GM18867 (cell line): ENCODE measurements around the gene SIN3A.
"Not testable (repeated sequence)": the region's sequence is repeated elsewhere in the genome, so short reads cannot be mapped to it uniquely, and the experiment has no call there.

Experiments used
- ATAC-seq: cut with Tn5 transposase; IDR thresholded peaks from one replicate; pipeline ENCODE4 v1.9.1; 2021; ENCODE audit warnings: mild to moderate bottlenecking, moderate library complexity; ENCODE audit not compliant: unreplicated experiment

Gene SIN3A

DNA sequence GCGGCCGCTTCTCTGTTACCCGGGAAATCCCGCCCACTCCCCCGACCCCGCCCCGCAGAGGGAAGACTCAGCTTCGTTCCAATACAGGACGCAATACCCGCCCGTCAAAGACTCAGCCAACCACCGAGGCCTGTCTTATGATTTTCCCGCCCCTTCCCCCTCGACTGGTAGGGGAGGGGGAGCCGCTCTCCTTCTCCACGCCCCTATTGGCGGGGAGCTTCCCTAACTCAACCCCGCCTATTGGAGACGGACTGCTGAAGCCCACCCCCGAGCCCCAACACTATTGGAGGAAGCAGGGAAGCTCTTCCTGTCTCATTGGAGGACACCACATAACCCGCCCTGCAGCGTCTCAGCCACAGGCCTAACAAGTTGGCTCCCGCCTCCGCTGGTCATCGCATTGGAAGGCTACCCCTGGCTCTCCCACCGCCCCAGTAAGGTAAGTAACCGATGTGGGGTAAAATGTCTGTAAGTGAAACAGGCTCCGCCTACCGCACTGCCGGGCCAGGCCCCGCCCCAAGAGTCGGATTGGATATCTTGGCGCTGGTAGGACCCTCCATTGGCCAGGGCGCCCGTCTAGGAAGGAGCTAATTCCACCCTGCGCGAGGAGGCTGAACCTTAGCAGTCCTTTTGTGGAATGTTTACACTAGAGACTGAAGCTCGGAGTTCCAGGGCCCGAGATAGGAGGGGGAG is at the start of gene SIN3A:
SIN3A (minus strand) TSS at position 17 of the 690 bp plus-strand sequence. CDS start 21,315 bp downstream, outside the sequence.
- ATAC-seq = peak; percentile 38

DNA sequence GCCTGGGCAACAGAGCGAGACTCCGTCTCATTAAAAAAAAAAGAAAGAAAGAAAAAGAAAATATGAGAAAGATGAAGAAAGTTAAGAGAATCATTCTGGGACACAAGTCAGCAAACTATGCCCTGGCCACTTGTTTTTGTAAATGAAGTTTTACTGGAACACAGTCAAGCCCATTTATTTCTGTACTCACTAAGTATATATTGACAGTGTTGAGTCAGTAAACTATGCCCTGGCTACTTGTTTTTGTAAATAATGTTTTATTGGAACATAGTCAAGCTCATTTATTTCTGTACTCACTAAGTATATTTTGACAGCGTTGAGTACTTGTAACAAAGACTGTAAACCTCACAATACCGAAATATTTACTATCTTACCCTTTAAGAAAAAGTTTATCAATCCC is 42.2 kb upstream of the SIN3A start:
- ATAC-seq = no peak

DNA sequence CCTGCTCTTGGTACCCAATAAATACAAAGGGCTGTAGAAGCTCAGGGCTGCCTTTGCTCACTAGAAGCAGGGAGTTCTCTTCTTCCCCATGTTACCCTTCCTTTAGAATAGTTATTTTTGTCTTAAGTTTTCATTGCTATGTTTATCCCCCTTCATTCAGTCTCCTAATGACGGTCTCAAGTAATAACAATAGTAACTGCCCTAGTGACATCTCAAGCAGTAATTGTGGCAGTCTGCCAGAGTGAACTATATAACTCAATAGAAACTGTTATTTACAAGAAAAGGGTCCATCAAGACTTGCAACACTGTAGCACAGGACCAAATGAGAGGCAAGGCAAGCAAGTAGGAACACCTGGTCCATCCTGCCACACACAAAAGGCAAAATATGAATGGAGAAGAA is 32.5 kb upstream of the SIN3A start:
- no peak for ATAC-seq

DNA sequence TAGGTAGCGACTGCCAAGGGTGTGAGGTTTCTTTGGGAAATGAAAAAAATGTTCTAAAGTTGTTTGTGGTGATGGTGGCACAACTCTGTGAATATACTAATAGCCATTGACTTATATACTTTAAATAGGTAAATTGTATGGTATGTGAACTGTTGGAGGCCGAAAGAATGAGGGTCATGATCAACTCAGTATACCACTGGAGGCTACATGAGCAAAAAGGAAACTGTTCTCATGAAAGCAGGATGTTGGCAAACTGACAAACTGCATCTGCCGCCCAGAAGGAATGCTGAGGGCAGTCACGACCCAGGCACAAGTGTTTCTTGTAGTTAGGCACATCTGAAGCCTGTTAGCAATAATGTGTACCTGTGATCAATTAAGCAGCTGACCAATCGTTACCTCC is 32.1 kb upstream of the SIN3A start:
- ATAC-seq = not testable (repeated sequence)

DNA sequence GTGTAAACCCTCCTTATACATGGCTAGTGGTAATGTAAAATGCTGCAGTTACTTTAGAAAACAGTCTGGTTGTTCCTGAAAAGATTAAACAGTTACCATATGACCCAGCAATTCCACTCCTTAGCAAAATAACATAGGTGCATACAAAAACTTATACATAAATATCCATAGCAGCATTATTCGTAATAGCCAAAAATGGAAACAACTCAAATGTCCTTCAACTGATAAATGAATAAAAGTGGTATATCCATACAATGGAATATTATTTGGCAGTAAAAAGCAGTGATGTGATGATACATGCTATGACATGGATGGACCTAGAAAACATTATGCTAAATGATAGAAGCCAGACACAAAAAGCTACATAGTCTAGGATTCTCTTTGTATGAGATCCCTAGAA is 31.6 kb upstream of the SIN3A start:
- ATAC-seq = no peak

DNA sequence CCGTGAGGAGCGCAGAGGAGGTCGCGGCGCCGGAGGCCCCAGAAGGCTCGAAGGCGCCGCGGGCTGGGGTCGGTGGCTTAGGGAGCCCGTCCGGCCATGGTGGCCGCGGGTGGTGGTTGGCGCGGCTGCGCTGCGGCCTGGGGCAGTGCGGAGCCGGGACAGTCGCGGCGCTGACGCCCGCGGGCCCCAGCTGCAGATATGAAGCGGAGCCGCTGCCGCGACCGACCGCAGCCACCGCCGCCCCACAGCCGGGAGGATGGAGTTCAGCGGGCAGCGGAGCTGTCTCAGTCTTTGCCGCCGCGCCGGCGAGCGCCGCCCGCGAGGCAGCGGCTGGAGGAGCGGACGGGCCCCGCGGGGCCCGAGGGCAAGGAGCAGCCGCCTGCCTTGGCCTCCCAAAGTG is 29.0 kb upstream of the SIN3A start:
- not testable (repeated sequence) for ATAC-seq

DNA sequence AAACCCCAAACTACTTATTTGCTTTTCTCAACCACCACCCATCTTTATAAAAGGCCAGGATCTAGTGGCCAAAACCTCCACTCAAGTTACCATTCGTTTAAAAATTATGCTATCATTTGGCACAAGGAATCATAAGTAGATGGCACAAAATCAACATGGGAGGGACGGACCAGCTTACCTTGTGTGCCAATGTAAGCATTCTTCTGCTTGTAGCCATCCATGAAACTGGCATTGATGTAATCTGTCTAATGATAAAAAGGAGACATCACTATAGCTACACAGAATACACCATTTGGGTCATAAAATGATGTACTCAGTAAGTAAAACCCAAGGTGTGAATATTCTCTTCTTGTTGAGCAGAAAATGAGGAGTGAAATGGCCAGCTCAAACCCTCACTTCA is 28.2 kb upstream of the SIN3A start:
- ATAC-seq = no peak

DNA sequence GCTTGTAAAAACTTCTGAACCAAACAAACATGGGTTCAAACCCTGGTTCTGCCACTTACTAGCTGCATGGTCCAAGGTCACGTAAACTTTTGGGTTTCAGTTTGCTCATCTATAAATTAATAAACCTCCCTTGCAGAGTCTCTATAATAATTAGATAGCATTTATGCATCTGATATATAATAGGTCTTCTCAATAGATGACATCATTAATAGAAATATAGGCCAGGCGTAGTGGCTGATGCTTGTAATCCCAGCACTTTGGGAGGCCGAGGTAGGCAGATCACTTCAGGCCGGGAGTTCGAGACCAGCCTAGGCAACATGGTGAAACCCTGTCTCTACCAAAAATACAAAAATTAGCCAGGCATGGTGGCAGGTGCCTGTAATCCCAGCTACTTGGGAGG is 25.6 kb upstream of the SIN3A start:
- not testable (repeated sequence) for ATAC-seq

DNA sequence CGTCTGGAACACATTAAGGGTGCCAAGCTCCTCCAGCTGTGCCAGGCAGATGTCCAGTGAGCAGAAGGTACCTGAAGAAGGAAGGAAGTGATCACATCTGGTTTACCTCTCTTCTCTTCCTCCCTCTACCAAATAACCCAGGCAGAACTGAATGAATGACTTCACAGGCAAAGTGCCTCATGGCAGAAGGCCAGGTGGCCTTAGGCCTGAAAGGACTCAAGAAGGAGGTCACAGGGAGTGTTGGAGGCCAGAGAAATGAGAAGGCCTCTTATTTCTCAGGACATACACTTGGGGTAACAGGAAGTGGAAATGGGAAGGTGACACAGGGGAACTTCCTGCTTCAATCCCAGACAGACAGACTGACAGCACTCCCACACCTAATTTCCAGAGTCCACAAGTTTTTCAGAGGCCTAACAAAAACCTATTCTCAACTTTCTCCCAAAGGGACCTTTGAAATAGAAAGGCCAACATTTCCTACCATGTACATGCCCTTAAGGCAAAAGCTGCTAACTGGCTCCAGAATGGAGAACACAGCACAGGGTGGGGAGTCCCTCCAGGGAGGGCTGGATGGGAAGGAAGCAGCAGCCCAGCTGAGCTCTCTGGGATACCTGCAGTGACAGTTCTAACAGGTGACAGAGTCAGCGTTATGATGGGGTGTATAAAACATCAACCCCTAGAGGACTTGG is 17.6 kb upstream of the SIN3A start:
- ATAC-seq = no peak

DNA sequence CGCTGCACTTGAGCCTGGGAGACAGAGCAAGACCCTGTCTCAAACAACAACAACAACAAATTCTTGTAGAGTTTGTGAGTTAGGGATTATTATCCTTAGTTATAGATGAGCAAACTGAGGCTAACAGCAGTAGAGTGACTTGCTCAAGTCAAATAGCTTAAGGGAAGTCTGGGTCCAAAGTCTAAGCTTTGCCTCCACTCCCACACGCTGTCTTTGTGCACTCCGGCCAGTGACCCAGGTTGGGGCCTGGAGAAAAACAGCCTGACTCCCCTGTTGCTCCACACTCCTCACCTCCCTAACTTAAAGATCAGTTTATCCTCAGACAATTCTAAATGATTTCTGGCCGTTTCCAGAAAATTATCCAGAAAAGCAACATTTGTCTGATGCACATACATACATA is 9.2 kb upstream of the SIN3A start:
- no peak for ATAC-seq

DNA sequence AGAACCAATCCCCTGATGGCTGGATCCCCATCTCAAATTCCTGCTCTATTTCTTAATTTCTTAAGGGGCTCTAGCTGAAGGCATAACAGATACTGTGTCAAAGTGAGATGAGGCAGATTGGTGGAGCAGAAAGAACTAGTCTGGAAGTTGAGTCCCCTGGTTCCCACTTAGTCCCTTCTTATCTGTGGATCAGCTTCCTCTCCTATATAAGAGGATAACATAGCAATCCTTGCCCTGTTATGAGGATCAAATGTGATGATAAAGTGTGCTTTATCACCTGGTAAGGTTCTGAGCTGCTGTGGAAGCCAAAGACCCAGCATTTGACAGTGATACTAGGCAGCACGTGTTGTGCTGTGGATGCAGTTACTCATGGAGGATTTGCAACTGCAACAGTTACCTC is 8.1 kb upstream of the SIN3A start:
- no peak for ATAC-seq

DNA sequence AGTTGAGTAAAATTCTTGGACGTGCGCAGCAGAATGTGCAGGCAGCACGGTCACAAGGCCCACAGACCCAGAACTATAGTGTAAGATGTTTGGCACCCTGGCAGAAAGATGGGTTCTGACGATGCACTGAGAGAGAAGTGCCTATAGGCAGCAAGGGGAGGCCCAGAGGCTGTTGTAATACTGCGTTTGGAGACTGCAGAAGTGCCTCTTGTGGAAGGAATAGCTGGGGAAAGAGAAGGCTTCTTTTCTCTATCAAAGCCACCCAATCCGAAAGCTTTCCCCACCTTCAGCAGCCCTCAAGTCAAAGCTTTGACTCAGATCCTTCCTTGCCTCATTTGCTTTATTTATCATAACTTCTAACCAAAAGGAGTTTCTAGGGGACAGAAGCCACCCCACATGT is 5.2 kb upstream of the SIN3A start:
- no peak for ATAC-seq

DNA sequence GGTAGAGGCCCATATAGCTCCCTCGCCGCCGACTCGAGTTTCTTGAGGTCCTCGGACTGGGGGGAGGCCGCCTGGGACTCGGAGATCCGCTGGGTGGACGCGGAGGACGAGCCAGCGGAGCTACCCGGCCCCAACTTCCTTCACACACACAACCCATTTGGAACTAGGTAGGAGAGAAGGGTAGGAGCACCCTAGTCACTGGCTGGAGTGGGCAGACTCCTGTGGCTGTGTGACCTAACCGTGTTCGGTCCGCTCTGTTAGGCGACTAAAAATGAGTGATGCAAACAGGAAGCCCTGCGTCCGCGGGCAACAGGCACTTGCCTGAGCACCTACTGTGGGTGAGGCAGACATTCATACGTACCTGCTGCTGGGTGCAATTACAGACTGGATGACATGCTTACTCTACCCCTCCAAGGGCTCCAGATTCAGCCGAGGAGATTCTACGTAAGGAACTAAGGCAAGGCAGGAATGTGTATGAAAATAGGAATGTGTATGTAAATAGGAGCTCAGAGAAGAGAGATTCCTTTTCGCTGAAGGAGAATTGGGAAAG is 4.6 kb upstream of the SIN3A start:
- no peak for ATAC-seq

DNA sequence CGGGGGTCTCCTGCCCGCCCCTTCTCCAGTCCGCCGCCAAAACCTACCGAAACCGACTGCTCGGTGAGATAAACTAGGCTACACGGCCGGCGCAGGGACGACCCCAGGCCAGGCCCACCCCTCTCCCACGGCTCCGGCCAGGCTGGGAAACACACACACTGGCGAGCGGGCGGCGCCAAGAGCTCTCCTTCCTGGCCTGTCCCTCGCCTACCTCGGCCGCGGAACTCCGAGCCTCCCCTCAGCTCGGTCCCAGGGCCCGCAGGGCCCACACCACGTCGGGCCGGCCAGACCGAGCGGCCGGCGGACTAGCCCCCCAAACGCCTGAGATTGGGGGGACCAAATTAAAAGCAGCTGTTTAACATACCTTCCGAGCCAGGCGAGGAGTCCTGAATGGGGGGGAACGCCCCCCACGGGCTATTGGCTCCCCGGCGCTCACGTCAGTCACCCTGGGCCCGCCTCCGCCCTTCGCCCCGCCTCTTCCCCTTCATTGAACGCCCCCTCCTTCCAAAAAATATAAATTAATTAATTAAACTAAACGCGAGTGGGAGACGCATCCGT is 4.0 kb upstream of the SIN3A start:
- ATAC-seq = no peak

DNA sequence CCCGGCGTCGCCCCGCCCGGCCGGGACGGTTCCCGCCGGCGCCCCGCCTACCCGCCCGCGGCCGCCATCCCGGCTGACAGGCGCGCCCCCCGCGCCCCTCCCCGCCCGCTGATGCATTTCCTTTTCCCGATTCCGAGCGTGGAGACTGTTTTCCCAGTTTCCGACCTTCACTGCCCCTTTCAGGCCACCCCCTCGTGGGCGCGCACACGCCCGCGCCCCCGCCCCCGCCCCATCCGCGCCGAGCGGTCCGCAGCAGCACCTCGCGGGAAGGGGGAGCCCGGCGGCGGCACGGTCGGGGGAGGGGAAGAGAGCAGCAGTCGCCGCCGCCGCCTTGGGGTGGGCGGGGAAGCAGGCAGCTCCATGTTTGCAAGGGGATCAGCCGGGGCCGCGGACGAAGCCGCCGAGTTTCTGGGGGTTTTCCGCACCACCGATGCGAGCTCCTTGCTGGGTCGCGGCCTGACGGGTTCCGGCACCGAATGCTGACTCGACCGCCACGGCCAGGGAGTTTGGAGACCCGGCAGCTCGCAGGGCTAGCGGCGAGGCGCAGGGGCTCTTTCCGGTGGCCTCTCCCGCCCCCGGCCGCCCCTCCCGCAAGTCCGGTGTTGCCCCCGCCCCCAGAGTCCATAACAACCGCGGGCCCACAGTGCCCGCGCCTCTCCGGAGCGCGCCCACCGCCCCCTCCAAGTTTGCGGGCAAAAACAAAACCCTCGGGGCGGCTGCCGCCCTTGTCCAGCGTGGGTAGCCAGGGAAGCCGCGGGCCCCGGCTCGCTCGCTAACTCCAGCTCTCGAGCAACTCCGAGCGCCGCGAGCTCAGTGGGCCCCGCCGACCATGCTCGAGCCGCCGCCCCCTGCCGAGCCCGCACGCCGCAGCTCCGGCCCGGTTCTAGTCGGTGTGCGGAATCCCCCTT is 3.2 kb upstream of the SIN3A start:
- ATAC-seq = no peak

DNA sequence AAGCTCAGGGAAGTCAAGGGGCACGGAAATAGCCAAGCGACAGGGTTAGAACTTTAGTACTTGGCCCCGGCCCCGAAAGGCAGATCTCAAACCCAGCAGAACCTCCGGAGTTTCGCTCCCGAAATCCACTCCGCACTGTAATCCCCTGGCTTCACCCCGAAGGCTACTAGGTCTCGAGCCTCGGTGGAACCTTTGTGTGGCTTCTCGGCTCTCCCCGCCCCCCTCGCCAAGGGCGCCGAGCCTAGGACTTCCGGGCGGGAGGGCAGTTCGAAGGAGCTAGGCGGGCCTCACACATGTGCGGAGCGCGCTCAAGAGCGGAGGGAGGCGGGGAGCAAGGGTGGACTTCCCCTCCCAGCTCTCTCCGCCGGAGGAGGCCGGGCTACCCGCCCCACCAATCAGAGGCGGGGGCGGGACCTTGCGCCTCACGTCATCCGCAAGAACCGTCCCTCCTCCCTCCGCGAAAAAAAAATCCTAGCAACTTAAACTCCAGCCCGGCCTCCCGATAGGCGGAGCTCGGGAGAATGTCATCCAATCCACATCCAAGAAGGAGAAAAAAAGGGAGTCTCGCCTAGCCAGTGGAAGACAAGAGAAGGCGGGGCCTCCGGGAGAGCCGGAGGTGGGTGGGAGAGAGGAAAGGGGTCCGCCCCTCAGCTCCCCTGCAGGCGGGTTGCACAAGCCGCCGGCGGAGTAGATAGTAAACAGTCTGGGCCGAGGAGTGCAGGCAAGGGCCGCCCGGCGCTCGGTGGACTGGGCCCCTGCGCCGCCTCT is 2.4 kb upstream of the SIN3A start:
- peak; percentile 34 for ATAC-seq

DNA sequence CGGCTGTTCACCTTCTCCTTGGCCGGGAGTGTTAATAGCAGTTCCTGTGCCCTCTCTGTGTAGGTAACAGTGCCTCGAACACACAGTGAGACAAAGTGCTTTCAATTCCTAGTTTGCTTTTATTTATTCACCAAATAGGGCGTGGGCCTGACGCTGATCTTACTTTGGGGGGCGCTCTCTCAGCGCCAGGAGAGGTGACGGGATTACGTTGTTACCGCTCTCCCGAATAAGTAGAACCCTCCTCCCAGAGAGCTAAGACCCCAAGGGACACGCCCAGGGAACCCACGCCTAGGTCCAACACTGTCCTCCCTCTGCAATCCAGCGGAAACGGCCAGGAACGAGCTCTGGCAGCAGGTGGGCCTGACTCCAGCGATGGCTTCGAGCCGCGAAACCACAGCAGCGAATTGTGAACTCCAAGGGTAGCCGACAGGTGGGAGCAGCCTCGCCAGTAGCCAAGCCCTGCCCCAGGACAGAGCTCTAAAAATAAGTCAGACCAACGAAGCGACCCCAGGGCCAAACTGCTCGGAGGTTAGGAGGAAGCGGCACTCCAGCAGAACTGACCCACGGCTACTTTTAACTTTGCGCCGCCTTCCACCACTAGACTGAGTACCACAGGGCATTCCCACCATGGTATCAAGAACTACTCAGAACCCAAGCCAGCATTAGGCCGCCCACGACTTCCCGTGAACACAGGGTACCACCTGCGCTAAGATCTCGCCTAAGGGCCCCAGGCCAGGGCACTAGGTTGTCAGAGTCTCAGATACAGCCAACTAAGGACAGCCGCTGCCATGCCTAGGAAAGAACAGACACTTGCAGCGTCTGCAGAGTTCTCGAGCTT is 1.6 kb upstream of the SIN3A start:
- ATAC-seq = no peak

DNA sequence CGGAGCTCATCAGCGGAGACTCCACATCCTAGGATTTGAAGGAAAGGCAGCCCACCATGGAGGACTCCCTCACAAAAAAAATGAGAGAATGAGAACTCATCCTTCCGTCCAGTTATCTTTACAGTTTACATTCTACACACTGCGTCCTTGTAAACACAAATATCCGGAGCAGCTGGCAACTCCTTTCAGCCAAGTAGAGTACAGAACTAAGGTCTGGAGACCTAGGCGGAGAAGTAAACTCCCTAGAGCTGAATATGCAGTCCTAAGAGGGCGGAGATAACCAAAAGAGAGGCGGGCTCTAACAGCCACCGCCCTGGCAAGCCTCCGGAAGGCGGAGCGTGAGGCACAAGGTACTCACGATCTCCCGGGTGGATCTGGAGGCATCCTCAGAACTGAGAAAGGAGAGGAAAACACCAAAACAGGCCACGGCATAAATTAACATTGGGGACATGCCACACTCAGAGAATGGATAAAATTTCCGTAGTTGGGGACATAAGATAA is 924 bp upstream of the SIN3A start:
- no peak for ATAC-seq

DNA sequence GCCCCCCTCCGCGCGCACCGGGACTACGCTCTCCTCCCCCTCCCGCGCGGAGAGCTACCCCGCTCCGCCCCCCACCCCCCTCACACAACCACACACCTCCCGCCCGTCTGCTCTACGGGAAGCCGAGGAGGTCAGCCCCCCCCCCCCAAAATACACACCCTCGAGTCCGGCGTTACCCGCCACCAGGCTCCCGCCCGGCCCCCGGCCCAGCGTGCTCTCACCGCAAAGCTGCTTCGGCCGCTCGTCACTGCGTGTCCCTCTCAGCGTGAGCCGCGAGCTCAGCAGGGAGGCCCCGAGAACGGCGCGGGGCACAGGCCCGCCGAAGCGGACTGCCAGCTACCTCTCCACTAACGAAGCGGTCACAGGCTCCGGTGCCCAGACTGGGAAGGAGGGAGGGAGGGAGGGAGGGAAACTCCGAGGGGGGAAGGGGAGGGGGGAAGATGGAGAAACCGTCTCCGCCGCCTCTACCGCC is 252 bp downstream of the SIN3A start:
- ATAC-seq = no peak
